Stimulated activated naive B cell treated with anti-CD40 and anti-IgM and Interleukin-4, amounts not matched to agents 10 μg/mL and 1 μg/mL and 100 μg/mL, for 72 hours (primary cell): Measurements from ENCODE around the gene CES3.

Experiments used
- ATAC-seq, 2 donors: fragments of 150-1000 bp; cut with Tn5 transposase; replicated peaks; 2 replicates each; pipeline ENCODE4 v1.10.0; 2021; ENCODE audit warnings: moderate library complexity in 1 of 2
- DNase-seq: peaks from one replicate; pipeline ENCODE4 v3.0.0; 2021
- H3K27ac Mint-ChIP-seq: one replicate; pipeline ENCODE4 v1.8.0; 2022; ENCODE audit warnings: mild to moderate bottlenecking, mixed read lengths
- H3K27me3 Mint-ChIP-seq, 2 donors: one replicate each; pipeline ENCODE4 v1.8.0; 2022; ENCODE audit warnings: mixed read lengths in 2 of 2
- H3K36me3 Mint-ChIP-seq, 2 donors: one replicate each; pipeline ENCODE4 v1.8.0; 2022; ENCODE audit warnings: mixed read lengths in 2 of 2, mild to moderate bottlenecking in 1 of 2
- H3K4me1 Mint-ChIP-seq, 2 donors: one replicate each; pipeline ENCODE4 v1.8.0; 2022; ENCODE audit warnings: mixed read lengths in 2 of 2, mild to moderate bottlenecking in 1 of 2
- H3K4me3 Mint-ChIP-seq, 2 donors: one replicate each; pipeline ENCODE4 v1.8.0; 2022; ENCODE audit warnings: mild to moderate bottlenecking in 2 of 2, mixed read lengths in 2 of 2, moderate library complexity in 1 of 2
- H3K9me3 Mint-ChIP-seq, 2 donors: one replicate each; pipeline ENCODE4 v1.8.0; 2022; ENCODE audit warnings: mixed read lengths in 2 of 2, mild to moderate bottlenecking in 1 of 2

The CES3 gene

GRCh38 chr16:66921729-66922450 is 39.2 kb upstream of the CES3 start:
- Mint-ChIP-seq H3K4me3 (no peak overlapping the region), H3K36me3 (no peaks in the 10 kb centered on the region), H3K27ac (no peak overlapping the region), H3K27me3 (peaks cover 40 to 59% of the 10 kb centered on the region in 2 donors), H3K9me3 (no peaks in the 10 kb centered on the region), H3K4me1 (peaks cover 23 to 33% of the 10 kb centered on the region in 2 donors)
- ATAC-seq (no peak), DNase-seq (no peak)

- H3K27ac Mint-ChIP-seq = no peak overlapping the region
- ATAC-seq (peak in 1 of 2 donors; percentile 38), DNase-seq (no peak)
- H3K4me1 Mint-ChIP-seq = peaks cover 28 to 43% of the 10 kb centered on the region in 2 donors
- no peaks in the 10 kb centered on the region for H3K9me3 Mint-ChIP-seq
- H3K4me3 Mint-ChIP-seq = peak overlapping the region in 1 of 2 donors; percentile 2
- H3K36me3 Mint-ChIP-seq = peaks cover 2 to 7% of the 10 kb centered on the region in 2 donors
- H3K27me3 Mint-ChIP-seq = peaks cover 37 to 55% of the 10 kb centered on the region in 2 donors
These were observed 37.8 kb upstream of the CES3 start for GRCh38 chr16:66923247-66923731.

GRCh38 chr16:66923866-66924265 is 37.2 kb upstream of the CES3 start:
- H3K27me3 Mint-ChIP-seq = peaks cover 36 to 54% of the 10 kb centered on the region in 2 donors
- H3K9me3 Mint-ChIP-seq = no peaks in the 10 kb centered on the region
- no peak overlapping the region for H3K27ac Mint-ChIP-seq
- peaks cover 2 to 9% of the 10 kb centered on the region in 2 donors for H3K36me3 Mint-ChIP-seq
- ATAC-seq (no peak), DNase-seq (no peak)
- H3K4me3 Mint-ChIP-seq = no peak overlapping the region
- H3K4me1 Mint-ChIP-seq = peaks cover 28 to 43% of the 10 kb centered on the region in 2 donors

GRCh38 chr16:66924527-66925321 is 36.3 kb upstream of the CES3 start:
- Mint-ChIP-seq H3K4me3 (peak overlapping the region; percentile 77 to 78), H3K27me3 (peaks cover 32 to 46% of the 10 kb centered on the region in 2 donors), H3K9me3 (no peaks in the 10 kb centered on the region), H3K27ac (no peak overlapping the region), H3K36me3 (peaks cover 2 to 11% of the 10 kb centered on the region in 2 donors), H3K4me1 (peaks cover 28 to 43% of the 10 kb centered on the region in 2 donors)
- DNase-seq (no peak), ATAC-seq (peak; percentile 49 to 74)

- H3K27me3 Mint-ChIP-seq = peaks cover 32 to 45% of the 10 kb centered on the region in 2 donors
- no peak for DNase-seq
- H3K9me3 Mint-ChIP-seq = no peaks in the 10 kb centered on the region
- peak within 1 kb of the TSS; percentile 77 to 78 for H3K4me3 Mint-ChIP-seq
- peak within 1 kb of the TSS; percentile 69 for H3K27ac Mint-ChIP-seq
- peaks cover 28 to 43% of the 10 kb centered on the region in 2 donors for H3K4me1 Mint-ChIP-seq
- H3K36me3 Mint-ChIP-seq = peaks cover 2 to 15% of the 10 kb centered on the region in 2 donors
- peak in 1 of 2 donors; percentile 12 for ATAC-seq
These were observed 35.7 kb upstream of the CES3 start, which contains the start of gene RRAD for GRCh38 chr16:66925322-66925840. RRAD (minus strand) TSS chr16:66925535; CDS start chr16:66925179, 356 bp downstream.

GRCh38 chr16:66926171-66926947 is 34.7 kb upstream of the CES3 start:
- DNase-seq (no peak), ATAC-seq (no peak)
- Mint-ChIP-seq H3K9me3 (no peaks in the 10 kb centered on the region), H3K27ac (no peak overlapping the region), H3K36me3 (peaks cover 2 to 15% of the 10 kb centered on the region in 2 donors), H3K27me3 (peaks cover 26 to 41% of the 10 kb centered on the region in 2 donors), H3K4me3 (no peak overlapping the region), H3K4me1 (peaks cover 28 to 43% of the 10 kb centered on the region in 2 donors)

GRCh38 chr16:66926961-66927436 is 34.1 kb upstream of the CES3 start:
- Mint-ChIP-seq H3K36me3 (peaks cover 5 to 19% of the 10 kb centered on the region in 2 donors), H3K4me3 (no peak overlapping the region), H3K27me3 (peaks cover 24 to 39% of the 10 kb centered on the region in 2 donors), H3K27ac (peak overlapping the region; percentile 73), H3K4me1 (peaks cover 30 to 48% of the 10 kb centered on the region in 2 donors), H3K9me3 (no peaks in the 10 kb centered on the region)
- DNase-seq = no peak
- ATAC-seq = peak in 1 of 2 donors; percentile 30

- Mint-ChIP-seq H3K4me3 (no peak overlapping the region), H3K27ac (no peak overlapping the region), H3K9me3 (no peaks in the 10 kb centered on the region), H3K4me1 (peaks cover 38 to 56% of the 10 kb centered on the region in 2 donors), H3K36me3 (peaks cover 10 to 29% of the 10 kb centered on the region in 2 donors), H3K27me3 (peaks cover 21 to 36% of the 10 kb centered on the region in 2 donors)
- ATAC-seq (no peak), DNase-seq (no peak)
These were observed 33.0 kb upstream of the CES3 start for GRCh38 chr16:66927918-66928649.

- no peaks in the 10 kb centered on the region for H3K9me3 Mint-ChIP-seq
- ATAC-seq (no peak), DNase-seq (no peak)
- H3K36me3 Mint-ChIP-seq = peaks cover 17 to 37% of the 10 kb centered on the region in 2 donors
- peak overlapping the region; percentile 59 for H3K27ac Mint-ChIP-seq
- peaks cover 38 to 56% of the 10 kb centered on the region in 2 donors for H3K4me1 Mint-ChIP-seq
- H3K27me3 Mint-ChIP-seq = peaks cover 14 to 28% of the 10 kb centered on the region in 2 donors
- no peak overlapping the region for H3K4me3 Mint-ChIP-seq
These were observed 32.2 kb upstream of the CES3 start for GRCh38 chr16:66928702-66929388.

- H3K27me3 Mint-ChIP-seq = peaks cover 9 to 16% of the 10 kb centered on the region in 2 donors
- DNase-seq (no peak), ATAC-seq (no peak)
- H3K4me3 Mint-ChIP-seq = no peak overlapping the region
- peaks cover 39 to 57% of the 10 kb centered on the region in 2 donors for H3K4me1 Mint-ChIP-seq
- H3K36me3 Mint-ChIP-seq = peaks cover 23 to 45% of the 10 kb centered on the region in 2 donors
- H3K9me3 Mint-ChIP-seq = no peaks in the 10 kb centered on the region
- H3K27ac Mint-ChIP-seq = no peak overlapping the region
These were observed 30.9 kb upstream of the CES3 start for GRCh38 chr16:66930189-66930588.

- no peak for DNase-seq
- Mint-ChIP-seq H3K36me3 (peaks cover 27 to 57% of the 10 kb centered on the region in 2 donors), H3K9me3 (no peaks in the 10 kb centered on the region), H3K27ac (no peak overlapping the region), H3K4me3 (no peak overlapping the region), H3K4me1 (peaks cover 43 to 60% of the 10 kb centered on the region in 2 donors), H3K27me3 (peaks cover 0 to 1% of the 10 kb centered on the region in 2 donors)
- no peak for ATAC-seq
These were observed 29.4 kb upstream of the CES3 start for GRCh38 chr16:66931665-66932064.

- DNase-seq = no peak
- Mint-ChIP-seq H3K27me3 (no peaks in the 10 kb centered on the region), H3K4me3 (peak overlapping the region in 1 of 2 donors; percentile 98), H3K36me3 (peaks cover 29 to 59% of the 10 kb centered on the region in 2 donors), H3K9me3 (no peaks in the 10 kb centered on the region), H3K27ac (no peak overlapping the region), H3K4me1 (peaks cover 41 to 59% of the 10 kb centered on the region in 2 donors)
- no peak for ATAC-seq
These were observed 29.0 kb upstream of the CES3 start for GRCh38 chr16:66932076-66932475.
